AG04450 (cell line): ENCODE data around the gene CDKAL1. TPM values are rescaled to one million over a fixed set of nuclear protein-coding genes. Genes with fewer than 3 reads are reported as not detected.
A peak's percentile ranks its signal among the peaks of the same experiment; 100 is the strongest.
"Not testable (repeated sequence)": the region's sequence is repeated elsewhere in the genome, so short reads cannot be mapped to it uniquely, and the experiment has no call there.

Experiments used
- CTCF ChIA-PET: fragments of 300-600, 350-600 bp; formaldehyde crosslinking; extraction: SDS; loops from one replicate; lab custom pipeline; 2022; ENCODE audit warnings: antibody characterized with exemption, inconsistent platforms; lab: Charles Lee
- POLR2A ChIA-PET: fragments of 350-600 bp; formaldehyde crosslinking; extraction: SDS; loops from one replicate; lab custom pipeline; 2021; ENCODE audit warnings: antibody characterized with exemption, inconsistent platforms; lab: Yijun Ruan, JAX
- DNase-seq: peaks from one replicate; pipeline ENCODE4 v3.0.0-alpha.2; 2011; ENCODE audit warnings: low read depth, low spot score
- H3K27ac ChIP-seq: one replicate; pipeline ENCODE4 v1.5.1; 2012; ENCODE audit warnings: low read depth, low read length, control low read depth
- H3K27me3 ChIP-seq: one replicate; pipeline ENCODE4 v1.6.0; 2012; ENCODE audit warnings: low read length; ENCODE audit not compliant: control insufficient read depth, insufficient read depth
- H3K4me3 ChIP-seq: 2 replicates; pipeline ENCODE4 v1.5.1; 2011; ENCODE audit warnings: mild to moderate bottlenecking, low read depth, low read length, control low read depth
- H3K9me3 ChIP-seq: 2 replicates; pipeline ENCODE4 v1.5.1; 2012; ENCODE audit warnings: low read length; ENCODE audit not compliant: control insufficient read depth, insufficient read depth
- CTCF ChIP-seq: IDR thresholded peaks from 2 replicates; pipeline ENCODE4 v1.5.1; 2011; ENCODE audit warnings: low read depth, low read length, control low read depth, inconsistent platforms
- polyA plus RNA-seq: library from polyadenylated mRNA; depleted of rRNA; stranded (reverse); fragments of >200 nt; gene quantifications from 2 replicates; pipeline ENCODE4 v1.2.3, GENCODE V29; 2011

Gene CDKAL1
- polyA plus RNA-seq, 1 experiment = 9.2 TPM

- CTCF ChIA-PET = interaction anchor here (0.7 to 2.9 kb wide), 28 partner anchors 11 to 437 kb away, joined by 3 to 51 read pairs (median 9); partner anchors contain the start of genes E2F3 and MBOAT1
- H3K9me3 ChIP-seq, H3K27me3 ChIP-seq, DNase-seq, H3K27ac ChIP-seq, H3K4me3 ChIP-seq, POLR2A ChIA-PET: not testable (repeated sequence)
- peak; percentile 40 for TF ChIP-seq CTCF
Observed at GRCh38 chr6:20529086-20529448, 5.2 kb upstream of the CDKAL1 start.

- CTCF ChIA-PET = interaction anchor here (1.2 to 3.7 kb wide), 2 partner anchors 128 to 242 kb away, joined by 6 to 15 read pairs; no protein-coding TSS in a partner anchor
- H3K27ac ChIP-seq = no peak overlapping the region
- POLR2A ChIA-PET = no interaction called here
Observed at GRCh38 chr6:20532881-20533280, 1.4 kb upstream of the CDKAL1 start.

GRCh38 chr6:20533746-20534294 is 437 bp upstream of the CDKAL1 start:
- Histone ChIP-seq H3K9me3 (no peaks in the 10 kb centered on the region), H3K4me3 (peak overlapping the region; percentile 96), H3K27me3 (no peaks in the 10 kb centered on the region), H3K27ac (no peak overlapping the region)
- CTCF ChIA-PET = interaction anchor here (0.7 to 3.7 kb wide), 7 partner anchors 60 to 244 kb away, joined by 3 to 15 read pairs (median 6); no protein-coding TSS in a partner anchor
- no peak for TF ChIP-seq CTCF
- POLR2A ChIA-PET = interaction anchor here (0.6 kb wide), 1 partner anchor 261 kb away, joined by 4 read pairs; no protein-coding TSS in a partner anchor
- no peak for DNase-seq

More at GRCh38 chr6:20532881-20533280, 1.4 kb upstream of the CDKAL1 start:
- H3K27me3 ChIP-seq = no peaks in the 10 kb centered on the region
- no peaks in the 10 kb centered on the region for H3K9me3 ChIP-seq
- no peak for TF ChIP-seq CTCF
- no peak for DNase-seq
- no peak overlapping the region for H3K4me3 ChIP-seq

GRCh38 chr6:20538131-20538662 is 3.9 kb downstream of the CDKAL1 start:
- Histone ChIP-seq H3K27me3 (no peaks in the 10 kb centered on the region), H3K4me3 (no peak overlapping the region), H3K27ac (no peak overlapping the region), H3K9me3 (no peaks in the 10 kb centered on the region)
- TF ChIP-seq CTCF = no peak
- POLR2A ChIA-PET = no interaction called here
- CTCF ChIA-PET = interaction anchor here (1.0 to 1.4 kb wide), 2 partner anchors 10 to 134 kb away, joined by 4 to 5 read pairs; no protein-coding TSS in a partner anchor
- no peak for DNase-seq

GRCh38 chr6:20538907-20539306 is 4.7 kb downstream of the CDKAL1 start:
- no peaks in the 10 kb centered on the region for H3K27me3 ChIP-seq
- TF ChIP-seq CTCF = no peak
- no peak for DNase-seq
- no peak overlapping the region for H3K4me3 ChIP-seq
- ChIA-PET POLR2A (no interaction called here), CTCF (interaction anchor here (1.0 kb wide), 1 partner anchor 11 kb away, joined by 4 read pairs; no protein-coding TSS in a partner anchor)
- H3K27ac ChIP-seq = no peak overlapping the region
- H3K9me3 ChIP-seq = no peaks in the 10 kb centered on the region
